Adipocyte (in vitro differentiated cells): ENCODE results near the gene DYNLT3.

Source experiments
- DNase-seq: peaks from one replicate; pipeline ENCODE4 v3.0.0-alpha.2; 2015; ENCODE audit warnings: low read depth
- H3K27me3 ChIP-seq: replicated peaks from 2 replicates; pipeline ENCODE4 v1.7.0; 2013; ENCODE audit warnings: mild to moderate bottlenecking, low read length, moderate library complexity; ENCODE audit not compliant: control insufficient read depth, insufficient read depth
- H3K36me3 ChIP-seq: 2 replicates; pipeline ENCODE4 v1.7.0; 2013; ENCODE audit warnings: low read length, mild to moderate bottlenecking, moderate library complexity; ENCODE audit not compliant: control insufficient read depth, insufficient read depth, severe bottlenecking
- H3K4me1 ChIP-seq: 2 replicates; pipeline ENCODE4 v1.7.0; 2013; ENCODE audit warnings: mild to moderate bottlenecking, low read length, moderate library complexity; ENCODE audit not compliant: control insufficient read depth, insufficient read depth
- H3K4me3 ChIP-seq: 2 replicates; pipeline ENCODE4 v1.7.0; 2013; ENCODE audit warnings: mild to moderate bottlenecking, low read length, moderate library complexity
- H3K9ac ChIP-seq: 2 replicates; pipeline ENCODE4 v1.7.0; 2013; ENCODE audit warnings: mild to moderate bottlenecking, low read length, moderate library complexity
- H3K9me3 ChIP-seq: 2 replicates; pipeline ENCODE4 v1.7.0; 2013; ENCODE audit warnings: mild to moderate bottlenecking, low read length, moderate library complexity; ENCODE audit not compliant: control insufficient read depth

DYNLT3 gene, protein sequence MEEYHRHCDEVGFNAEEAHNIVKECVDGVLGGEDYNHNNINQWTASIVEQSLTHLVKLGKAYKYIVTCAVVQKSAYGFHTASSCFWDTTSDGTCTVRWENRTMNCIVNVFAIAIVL

GRCh38 chrX:37846934-37847732, at the start of gene DYNLT3:
DYNLT3 (minus strand) TSS chrX:37847571; CDS start chrX:37847510, 61 bp downstream.
- H3K4me3 ChIP-seq: peak within 1 kb of the TSS; percentile 83
- peak within 1 kb of the TSS; percentile 82 for H3K9ac ChIP-seq
- no peaks in the 10 kb centered on the region for H3K4me1 ChIP-seq
- DNase-seq: peak; percentile 82
- no peaks in the 10 kb centered on the region for H3K9me3 ChIP-seq
- H3K27me3 ChIP-seq: peaks cover 3% of the 10 kb centered on the region
- no peaks in the 10 kb centered on the region for H3K36me3 ChIP-seq

DNA sequence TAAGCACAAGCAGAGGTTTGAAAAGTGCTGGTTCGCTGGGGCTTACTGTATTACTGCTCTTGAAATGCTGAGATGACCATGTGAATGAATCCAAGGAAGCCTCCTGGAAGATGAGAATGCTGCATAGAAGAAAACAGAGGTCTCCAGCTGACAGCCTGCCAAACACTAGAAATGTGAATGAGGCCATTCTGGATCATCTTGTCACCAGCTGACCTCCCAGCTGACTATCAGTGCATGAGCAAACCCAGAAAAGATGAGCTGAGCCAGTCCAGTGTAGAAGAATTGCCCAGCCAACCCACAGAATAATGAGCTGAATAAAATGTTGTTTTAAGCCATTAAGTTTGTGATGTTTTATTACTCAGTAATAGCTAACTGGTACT, 49.1 kb upstream of the DYNLT3 start:
- Histone ChIP-seq H3K36me3 (no peaks in the 10 kb centered on the region), H3K4me3 (no peak overlapping the region), H3K9me3 (no peaks in the 10 kb centered on the region), H3K27me3 (no peaks in the 10 kb centered on the region), H3K4me1 (no peaks in the 10 kb centered on the region), H3K9ac (no peak overlapping the region)
- no peak for DNase-seq

- Histone ChIP-seq H3K4me1 (no peaks in the 10 kb centered on the region), H3K9me3 (no peaks in the 10 kb centered on the region), H3K36me3 (no peaks in the 10 kb centered on the region), H3K9ac (no peak overlapping the region), H3K4me3 (no peak overlapping the region), H3K27me3 (no peaks in the 10 kb centered on the region)
- no peak for DNase-seq
Observed at GRCh38 chrX:37895795-37896510, 48.6 kb upstream of the DYNLT3 start.

GRCh38 chrX:37894725-37895124, 47.4 kb upstream of the DYNLT3 start:
- no peak overlapping the region for H3K9ac ChIP-seq
- no peaks in the 10 kb centered on the region for H3K27me3 ChIP-seq
- no peaks in the 10 kb centered on the region for H3K4me1 ChIP-seq
- no peaks in the 10 kb centered on the region for H3K9me3 ChIP-seq
- H3K36me3 ChIP-seq: no peaks in the 10 kb centered on the region
- DNase-seq: no peak
- H3K4me3 ChIP-seq: no peak overlapping the region

- Histone ChIP-seq H3K9me3 (no peaks in the 10 kb centered on the region), H3K27me3 (no peaks in the 10 kb centered on the region), H3K4me3 (no peak overlapping the region), H3K4me1 (no peaks in the 10 kb centered on the region), H3K9ac (no peak overlapping the region), H3K36me3 (no peaks in the 10 kb centered on the region)
- no peak for DNase-seq
Observed at GRCh38 chrX:37888010-37888409, 40.6 kb upstream of the DYNLT3 start.

- DNase-seq: no peak
- no peak overlapping the region for H3K9ac ChIP-seq
Observed at GRCh38 chrX:37887347-37887746, 40.0 kb upstream of the DYNLT3 start.

DNA sequence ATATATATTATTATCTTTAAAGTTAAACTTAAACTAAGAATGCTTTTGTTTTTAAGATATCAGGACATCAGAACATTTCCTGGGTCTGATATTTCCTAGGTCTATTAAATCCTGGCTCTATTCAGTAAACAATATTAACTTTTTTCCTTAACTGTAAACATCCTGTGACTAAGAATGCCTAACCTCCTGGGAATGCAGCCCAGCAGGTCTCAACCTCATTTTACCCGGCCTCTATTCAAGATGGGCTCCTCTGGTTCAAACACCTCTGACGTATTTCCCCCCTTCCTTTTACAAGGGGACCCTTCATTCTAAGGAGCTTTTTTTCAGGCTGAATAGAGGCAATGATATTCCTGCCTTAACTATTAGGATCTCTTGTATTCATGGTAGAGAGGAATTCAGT, 35.8 kb upstream of the DYNLT3 start:
- Histone ChIP-seq H3K36me3 (no peaks in the 10 kb centered on the region), H3K9ac (no peak overlapping the region), H3K9me3 (no peaks in the 10 kb centered on the region), H3K4me3 (no peak overlapping the region), H3K27me3 (no peaks in the 10 kb centered on the region), H3K4me1 (no peaks in the 10 kb centered on the region)
- no peak for DNase-seq

More at GRCh38 chrX:37887347-37887746, 40.0 kb upstream of the DYNLT3 start:
- Histone ChIP-seq H3K4me3 (no peak overlapping the region), H3K36me3 (no peaks in the 10 kb centered on the region), H3K4me1 (no peaks in the 10 kb centered on the region), H3K27me3 (no peaks in the 10 kb centered on the region), H3K9me3 (no peaks in the 10 kb centered on the region)

- no peak for DNase-seq
- H3K9ac ChIP-seq: no peak overlapping the region
Observed at GRCh38 chrX:37879692-37880091, 32.3 kb upstream of the DYNLT3 start.

GRCh38 chrX:37876716-37877115, 29.3 kb upstream of the DYNLT3 start:
- Histone ChIP-seq H3K36me3 (no peaks in the 10 kb centered on the region), H3K9me3 (no peaks in the 10 kb centered on the region), H3K4me1 (peaks cover 3% of the 10 kb centered on the region), H3K9ac (no peak overlapping the region), H3K27me3 (no peaks in the 10 kb centered on the region), H3K4me3 (no peak overlapping the region)
- DNase-seq: no peak

More at GRCh38 chrX:37879692-37880091, 32.3 kb upstream of the DYNLT3 start:
- Histone ChIP-seq H3K4me3 (no peak overlapping the region), H3K9me3 (no peaks in the 10 kb centered on the region), H3K4me1 (no peaks in the 10 kb centered on the region), H3K36me3 (no peaks in the 10 kb centered on the region), H3K27me3 (no peaks in the 10 kb centered on the region)

DNA sequence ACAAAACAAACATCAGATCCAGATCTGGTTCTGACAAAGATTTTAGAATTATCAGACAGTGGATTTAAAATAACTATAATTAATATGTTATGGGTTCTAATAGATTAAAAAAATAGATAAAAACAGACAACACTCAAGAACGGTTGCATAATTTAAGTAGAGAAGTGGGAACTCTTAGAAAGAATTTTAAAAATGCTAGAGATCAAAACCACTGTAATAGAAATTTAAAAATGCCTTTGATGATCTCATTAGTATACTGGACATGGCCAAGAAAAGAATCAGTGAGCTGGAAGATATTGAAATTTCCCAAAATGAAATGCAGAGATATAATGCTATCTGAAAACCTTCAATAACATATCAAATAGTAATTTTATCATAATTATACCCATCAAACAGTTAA, 28.3 kb upstream of the DYNLT3 start:
- Histone ChIP-seq H3K9me3 (no peaks in the 10 kb centered on the region), H3K36me3 (no peaks in the 10 kb centered on the region), H3K9ac (no peak overlapping the region), H3K4me3 (no peak overlapping the region), H3K27me3 (no peaks in the 10 kb centered on the region), H3K4me1 (peaks cover 3% of the 10 kb centered on the region)
- no peak for DNase-seq

DNA sequence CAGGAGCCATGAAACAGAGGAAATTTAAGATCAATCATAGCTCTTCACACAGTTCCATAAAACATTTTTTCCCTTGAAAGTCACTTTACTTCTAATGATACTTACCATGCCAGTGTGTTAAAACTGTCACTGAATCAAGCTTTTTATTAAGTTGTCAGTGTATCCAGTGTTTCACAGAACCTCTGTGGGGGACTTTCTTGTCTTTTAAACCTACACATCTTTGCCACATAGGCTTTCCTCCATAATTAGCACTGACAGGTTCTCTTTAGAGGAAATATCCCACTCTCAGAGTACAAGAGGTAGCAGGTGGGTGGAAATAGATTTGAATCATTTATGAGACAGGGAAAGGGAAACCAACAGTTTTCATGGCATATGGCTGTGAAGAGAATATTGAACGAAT, 25.8 kb upstream of the DYNLT3 start:
- H3K4me1 ChIP-seq: peaks cover 3% of the 10 kb centered on the region
- H3K9me3 ChIP-seq: no peaks in the 10 kb centered on the region
- H3K36me3 ChIP-seq: no peaks in the 10 kb centered on the region
- no peak overlapping the region for H3K9ac ChIP-seq
- DNase-seq: no peak
- H3K4me3 ChIP-seq: no peak overlapping the region
- no peaks in the 10 kb centered on the region for H3K27me3 ChIP-seq
